Psoas muscle (tissue), 8 donors: ENCODE results near the gene EPS8L2. TPM values are rescaled to one million over a fixed set of nuclear protein-coding genes. Genes with fewer than 3 reads are reported as not detected.

Experiments used
- ATAC-seq, 4 donors: fragments of 200-7000 bp; cut with Tn5 transposase; one replicate each; pipeline ENCODE4 v1.9.1; 2020; ENCODE audit warnings: moderate library complexity in 3 of 4, mild to moderate bottlenecking in 2 of 4
- DNase-seq, 2 donors: peaks; one replicate each; pipeline ENCODE4 v3.0.0-alpha.2; 2020
- H3K27ac ChIP-seq: fragments of 200-600 bp; one replicate; pipeline ENCODE4 v1.8.0; 2022
- H3K27me3 ChIP-seq, 3 donors: fragments of 200-600 bp in 1 of 3; one replicate each; pipeline versions ENCODE4 v1.6.1 to v1.8.0; 2013 to 2022; ENCODE audit warnings: low read length in 2 of 3, mild to moderate bottlenecking in 2 of 3, moderate library complexity in 1 of 3; ENCODE audit not compliant: insufficient read depth in 3 of 3
- H3K36me3 ChIP-seq, 2 donors: fragments of 200-600 bp in 1 of 2; one replicate each; pipeline versions ENCODE4 v1.6.1 to v1.8.0; 2013 to 2022; ENCODE audit warnings: low read depth in 1 of 2, mild to moderate bottlenecking in 1 of 2, moderate library complexity in 1 of 2; ENCODE audit not compliant: insufficient read depth in 1 of 2
- H3K4me1 ChIP-seq: fragments of 200-600 bp; one replicate; pipeline ENCODE4 v1.8.0; 2022
- H3K4me3 ChIP-seq: fragments of 200-600 bp; one replicate; pipeline ENCODE4 v1.8.0; 2022; ENCODE audit warnings: mild to moderate bottlenecking
- H3K9me3 ChIP-seq: fragments of 200-600 bp; one replicate; pipeline ENCODE4 v1.8.0; 2022
- WGBS, 3 donors: extraction: QIAGEN DNeasy Blood & Tissue Kit; methylation state at CpG; one replicate each; pipeline versions ENCODE4 v1.1.6 to v1.1.7; 2013; 5-methylcytosine and 5-hydroxymethylcytosine counted together
- intact Hi-C, 2 donors: fragments of 100-400 bp; cut with DNase I; formaldehyde crosslinking; loops; one replicate each; pipeline versions ENCODE4 v1.11.0 to v1.14.2; 2022
- polyA plus RNA-seq, 3 donors: library from polyadenylated mRNA; stranded (reverse); fragments of 200-250 nt; gene quantifications; one replicate each; pipeline ENCODE4 v1.2.3, GENCODE V29; 2013
- total RNA-seq, 4 donors: library from RNA; stranded (reverse); fragmentation: NEBNext Ultra II Directional in 2 of 4; extraction: Animal tissue kit (Norgen Biotek cat#: 25700) in 2 of 4; gene quantifications; one replicate each; pipeline versions ENCODE4 v1.2.1 to v1.2.4, GENCODE V29; 2021 to 2023
- TF ChIP-seq, protein P1 (sequence below): fragments of 200-600 bp; IDR thresholded peaks from one replicate; pipeline ENCODE4 v1.8.0; 2022; ENCODE audit warnings: antibody characterized with exemption
- donor health status: healthy with polysubstance abuse.
- donor health status: DM: no; HTN: no; CAD: no; lungs with moderate emphysema.
- donor health status: Bipolar disorder and iron deficiency.
- donor health status: healthy.
- donor health status: DM: yes; HTN: yes; CAD: no.
- donor health status: DM: no; HTN: no; CAD: no.
- donor health status: DM: no; HTN: no; CAD: no.
- donor health status: DM: yes; HTN: yes; CAD: no.

The EPS8L2 gene
- total and polyA plus RNA-seq, 7 donors: 0.47 to 3.1 (median 0.89) TPM

DNA sequence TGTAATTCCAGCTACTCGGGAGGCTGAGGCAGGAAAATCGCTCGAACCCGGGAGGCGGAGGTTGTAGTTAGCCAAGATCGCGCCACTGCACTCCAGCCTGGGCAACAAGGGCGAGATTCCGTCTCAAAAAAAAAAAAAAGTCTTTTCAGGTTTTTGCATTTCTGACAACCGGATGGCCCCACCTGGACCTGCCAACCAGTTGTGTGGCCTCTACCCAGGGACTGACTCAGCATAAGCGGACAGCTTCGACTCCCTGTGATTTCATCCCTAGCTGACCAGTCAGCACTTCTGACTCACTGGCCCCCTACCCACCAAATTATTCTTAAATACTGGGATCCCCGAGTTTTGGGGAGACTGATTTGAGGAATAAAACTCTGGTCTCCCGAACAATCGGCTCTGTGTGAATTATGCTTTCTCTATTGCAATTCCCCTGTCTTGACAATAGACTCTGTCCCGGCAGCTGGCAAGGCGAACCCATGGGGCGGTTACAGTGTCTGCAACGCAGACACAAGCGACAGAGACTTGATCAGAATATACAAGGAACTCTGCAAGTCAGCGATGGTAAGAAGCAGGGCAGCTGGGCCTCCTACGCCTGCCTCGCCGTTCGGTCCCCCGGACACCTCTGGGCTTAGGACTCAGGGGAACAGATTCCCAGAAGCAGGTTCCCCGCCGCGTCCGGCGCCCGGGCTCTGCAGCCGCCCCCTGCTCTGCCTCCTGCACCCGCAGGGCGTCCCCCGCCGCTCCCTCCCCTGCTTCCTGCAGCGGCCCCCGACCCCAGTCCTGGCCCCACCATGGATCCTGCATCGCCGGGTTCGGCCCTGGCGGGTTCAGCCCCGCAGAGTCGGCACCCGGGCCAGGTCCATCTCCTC, 40.5 kb downstream of the EPS8L2 start:
- 21 to 35% (median 25%) methylated on average over 31 to 46 of the region's 46 CpGs for WGBS, 3 donors
- H3K4me3 ChIP-seq: peak overlapping the region; percentile 94
- peak; percentile 26 to 57 (median 53) for ATAC-seq
- DNase-seq: no peak
- TF ChIP-seq, protein P1, sequence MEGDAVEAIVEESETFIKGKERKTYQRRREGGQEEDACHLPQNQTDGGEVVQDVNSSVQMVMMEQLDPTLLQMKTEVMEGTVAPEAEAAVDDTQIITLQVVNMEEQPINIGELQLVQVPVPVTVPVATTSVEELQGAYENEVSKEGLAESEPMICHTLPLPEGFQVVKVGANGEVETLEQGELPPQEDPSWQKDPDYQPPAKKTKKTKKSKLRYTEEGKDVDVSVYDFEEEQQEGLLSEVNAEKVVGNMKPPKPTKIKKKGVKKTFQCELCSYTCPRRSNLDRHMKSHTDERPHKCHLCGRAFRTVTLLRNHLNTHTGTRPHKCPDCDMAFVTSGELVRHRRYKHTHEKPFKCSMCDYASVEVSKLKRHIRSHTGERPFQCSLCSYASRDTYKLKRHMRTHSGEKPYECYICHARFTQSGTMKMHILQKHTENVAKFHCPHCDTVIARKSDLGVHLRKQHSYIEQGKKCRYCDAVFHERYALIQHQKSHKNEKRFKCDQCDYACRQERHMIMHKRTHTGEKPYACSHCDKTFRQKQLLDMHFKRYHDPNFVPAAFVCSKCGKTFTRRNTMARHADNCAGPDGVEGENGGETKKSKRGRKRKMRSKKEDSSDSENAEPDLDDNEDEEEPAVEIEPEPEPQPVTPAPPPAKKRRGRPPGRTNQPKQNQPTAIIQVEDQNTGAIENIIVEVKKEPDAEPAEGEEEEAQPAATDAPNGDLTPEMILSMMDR: no peak
- peak overlapping the region; percentile 89 for H3K27ac ChIP-seq
- no peaks in the 10 kb centered on the region for H3K36me3 ChIP-seq
- H3K9me3 ChIP-seq: no peaks in the 10 kb centered on the region
- no peaks in the 10 kb centered on the region for H3K27me3 ChIP-seq
- intact Hi-C loops: no loop called here
- H3K4me1 ChIP-seq: peaks cover 19% of the 10 kb centered on the region

DNA sequence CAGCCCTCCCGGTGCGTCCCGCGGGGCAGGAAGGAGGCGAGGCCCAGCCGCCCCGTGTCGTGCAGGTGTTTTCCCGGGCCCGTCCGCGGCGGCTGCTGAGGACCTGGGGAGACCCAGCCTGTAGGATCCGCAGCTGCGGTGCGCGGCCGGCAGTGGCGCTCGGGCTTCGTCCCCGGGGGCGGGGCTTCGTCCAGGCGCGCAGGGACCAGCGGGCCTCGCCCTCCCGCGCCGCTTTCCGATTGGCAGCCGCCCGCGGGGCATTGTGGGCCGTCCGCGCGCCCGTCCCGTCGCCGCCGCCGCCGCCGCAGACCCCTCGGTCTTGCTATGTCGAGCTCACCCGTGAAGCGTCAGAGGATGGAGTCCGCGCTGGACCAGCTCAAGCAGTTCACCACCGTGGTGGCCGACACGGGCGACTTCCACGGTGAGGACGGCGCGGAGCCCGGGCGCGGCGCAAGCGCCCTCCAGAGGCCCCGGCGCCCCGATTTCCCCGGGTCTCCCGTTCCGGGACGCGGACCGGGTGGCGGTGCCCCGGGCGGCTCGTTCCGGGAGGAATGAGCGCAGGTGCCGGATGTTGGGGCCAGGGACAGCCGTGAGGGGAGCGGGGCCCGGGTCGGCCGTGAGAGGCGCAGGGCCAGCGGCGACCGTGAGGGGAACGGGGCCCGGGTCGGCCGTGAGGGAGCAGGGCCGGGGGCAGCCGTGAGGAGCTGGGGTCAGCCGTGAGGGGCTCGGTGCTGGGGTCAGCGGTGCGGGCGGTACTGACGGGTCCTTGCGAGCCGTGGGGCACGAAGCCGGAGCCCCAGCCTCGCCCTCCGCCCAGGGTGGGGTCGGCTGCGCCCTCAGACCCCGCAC, 41.4 kb downstream of the EPS8L2 start, which contains the start of gene TALDO1:
Gene TALDO1 (plus strand): TSS at position 307 of the 849 bp plus-strand sequence. CDS start 18 bp downstream, at position 325.
- peak within 1 kb of the TSS; percentile 89 for H3K27ac ChIP-seq
- peak within 1 kb of the TSS; percentile 94 for H3K4me3 ChIP-seq
- WGBS, 3 donors: 0 to 1% (median 1%) methylated on average over 61 to 112 of the region's 112 CpGs
- ATAC-seq (peak; percentile 97 to 98 (median 98)), DNase-seq (peak; percentile 94 to 96)
- TF ChIP-seq, protein P1: peak; percentile 3
- peaks cover 0 to 2% of the 10 kb centered on the region in 2 donors for H3K36me3 ChIP-seq
- H3K4me1 ChIP-seq: peaks cover 19% of the 10 kb centered on the region
- H3K27me3 ChIP-seq: no peaks in the 10 kb centered on the region
- intact Hi-C loops: no loop called here
- no peaks in the 10 kb centered on the region for H3K9me3 ChIP-seq

DNA sequence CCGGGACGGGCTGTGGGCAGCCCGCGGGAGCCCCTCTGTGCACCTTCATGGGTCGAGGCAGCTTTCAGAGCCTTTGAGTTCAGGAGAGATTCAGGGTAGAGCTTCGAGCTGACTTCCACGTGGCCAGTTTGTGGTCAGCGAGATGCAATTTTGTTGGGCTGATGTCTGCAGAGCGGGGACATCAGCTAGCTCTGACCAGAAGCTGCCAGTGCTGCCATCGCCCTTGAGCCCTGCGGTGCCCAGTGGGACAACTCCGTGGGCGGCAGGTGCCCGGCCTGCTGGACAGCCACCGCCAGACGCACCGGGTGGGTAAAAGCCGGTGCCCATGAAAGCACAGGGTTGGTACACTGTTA, 42.0 kb downstream of the EPS8L2 start:
- Histone ChIP-seq H3K27ac (peak overlapping the region; percentile 89), H3K36me3 (peaks cover 0 to 3% of the 10 kb centered on the region in 2 donors), H3K4me3 (peak overlapping the region; percentile 94), H3K27me3 (no peaks in the 10 kb centered on the region), H3K4me1 (peaks cover 19% of the 10 kb centered on the region), H3K9me3 (no peaks in the 10 kb centered on the region)
- DNase-seq (peak in 1 of 2 donors; percentile 66), ATAC-seq (peak; percentile 10 to 41 (median 17))
- TF ChIP-seq, protein P1: no peak
- WGBS, 3 donors: 8 to 9% (median 9%) methylated on average over 16 to 18 of the region's 18 CpGs
- intact Hi-C loops: no loop called here

DNA sequence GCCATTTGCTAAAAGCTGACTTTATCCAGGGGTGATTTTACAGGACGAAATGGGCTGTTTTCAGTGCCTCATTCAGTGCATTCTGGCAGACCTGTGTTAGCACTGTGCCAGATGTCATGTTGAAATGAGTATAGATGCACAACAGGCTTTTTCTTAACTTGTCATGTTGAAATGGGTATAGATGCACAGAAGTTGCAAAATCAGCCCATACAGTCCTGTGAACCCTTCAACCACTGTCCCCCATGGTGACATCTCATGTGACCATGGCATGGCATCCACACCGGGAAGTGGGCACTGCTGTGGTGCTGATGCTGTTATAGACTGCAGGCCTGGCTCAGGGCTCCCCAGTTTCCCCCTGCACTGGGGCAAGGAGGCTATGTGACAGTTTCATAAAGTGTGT, 43.7 kb downstream of the EPS8L2 start:
- Histone ChIP-seq H3K27me3 (no peaks in the 10 kb centered on the region), H3K4me1 (peaks cover 25% of the 10 kb centered on the region), H3K36me3 (peaks cover 0 to 3% of the 10 kb centered on the region in 2 donors), H3K9me3 (no peaks in the 10 kb centered on the region), H3K4me3 (peak overlapping the region; percentile 94), H3K27ac (no peak overlapping the region)
- TF ChIP-seq, protein P1: no peak
- WGBS, 3 donors: 59 to 86% (median 84%) methylated on average over 2 of the region's 2 CpGs
- ATAC-seq (no peak), DNase-seq (no peak)
- intact Hi-C loops: no loop called here
